Endothelial cell of umbilical vein (primary cell): ENCODE results near the gene NXPE3. TPM values are rescaled to one million over a fixed set of nuclear protein-coding genes. Genes with fewer than 3 reads are reported as not detected.

Experiments
- BruUV-seq: library from RNA; stranded (reverse); fragments of 400-500 nt; replicated peaks from 2 replicates; lab custom pipeline; 2021; lab: Mats Ljungman, UMichigan
- CTCF ChIA-PET: fragments of 300-600, 350-600 bp; sonication (Branson Sonifier 250); formaldehyde crosslinking; loops from one replicate; lab custom pipeline; 2021; ENCODE audit warnings: antibody characterized with exemption, inconsistent platforms; lab: Charles Lee
- POLR2A ChIA-PET: fragments of 300-600, 350-600 bp; sonication (Branson Sonifier 250); formaldehyde crosslinking; loops from one replicate; lab custom pipeline; 2021; ENCODE audit warnings: antibody characterized with exemption, inconsistent platforms; lab: Charles Lee
- DNase-seq: peaks from one replicate; pipeline ENCODE4 v3.0.0-alpha.2; 2011; ENCODE audit warnings: low read depth, low spot score
- FAIRE-seq: peaks from 2 replicates; lab custom pipeline; 2011; peaks lifted over from hg19 to GRCh38; lab: Jason Lieb, UNC
- H2AFZ ChIP-seq: 2 replicates; pipeline ENCODE4 v1.6.0; 2012; ENCODE audit warnings: low read depth, low read length, control low read depth, inconsistent platforms
- H3K27ac ChIP-seq: 2 replicates; pipeline ENCODE4 v1.5.1; 2011; ENCODE audit warnings: low read depth, mild to moderate bottlenecking, control low read depth, low read length, moderate library complexity; ENCODE audit not compliant: insufficient read depth
- H3K27me3 ChIP-seq, 2 experiments: 2 replicates each; pipeline versions ENCODE4 v1.6.0 to v1.6.1; 2011; ENCODE audit warnings: low read length in 2 of 2, mixed read lengths in 1 of 2; ENCODE audit not compliant: control insufficient read depth in 2 of 2, insufficient read depth in 2 of 2
- H3K36me3 ChIP-seq, 2 experiments: 2 replicates in 1 of 2; 3 replicates in 1 of 2; pipeline ENCODE4 v1.5.1; 2011; ENCODE audit warnings: low read length in 2 of 2, mild to moderate bottlenecking in 1 of 2, moderate library complexity in 1 of 2; ENCODE audit not compliant: control insufficient read depth in 2 of 2, insufficient read depth in 2 of 2; ENCODE audit errors: extremely low read depth in 1 of 2
- H3K4me1 ChIP-seq: 3 replicates; pipeline ENCODE4 v1.5.1; 2011; ENCODE audit warnings: mild to moderate bottlenecking, low read length; ENCODE audit not compliant: control insufficient read depth, insufficient read depth; ENCODE audit errors: extremely low read depth
- H3K4me2 ChIP-seq: 2 replicates; pipeline ENCODE4 v1.6.1; 2011; ENCODE audit warnings: low read length, control low read depth, mixed read lengths; ENCODE audit not compliant: insufficient read depth
- H3K4me3 ChIP-seq, 3 experiments: fragments of 200-600 bp in 1 of 3; sonication (generic), shearing (Covaris generic) in 1 of 3; replicated peaks in 1 of 3; 2 replicates each; pipeline ENCODE4 v1.5.1; 2011 to 2016; ENCODE audit warnings: control low read depth in 3 of 3, low read length in 3 of 3, mild to moderate bottlenecking in 2 of 3, inconsistent platforms in 1 of 3, low read depth in 1 of 3, moderate library complexity in 1 of 3; ENCODE audit not compliant: insufficient read depth in 1 of 3
- H3K79me2 ChIP-seq: 2 replicates; pipeline ENCODE4 v1.6.0; 2012; ENCODE audit warnings: low read length, inconsistent platforms; ENCODE audit not compliant: control insufficient read depth, insufficient read depth
- H3K9ac ChIP-seq: replicated peaks from 2 replicates; pipeline ENCODE3; 2011; ENCODE audit warnings: low read length, control low read depth; ENCODE audit not compliant: insufficient read depth; ENCODE audit errors: extremely low read depth
- H3K9me1 ChIP-seq: replicated peaks from 3 replicates; pipeline ENCODE4 v1.6.0; 2011; ENCODE audit warnings: mild to moderate bottlenecking, low read length; ENCODE audit not compliant: control insufficient read depth, insufficient read depth; ENCODE audit errors: extremely low read depth
- H3K9me3 ChIP-seq: replicated peaks from 2 replicates; pipeline ENCODE4 v1.5.1; 2012; ENCODE audit warnings: low read length, inconsistent platforms; ENCODE audit not compliant: control insufficient read depth, insufficient read depth
- H4K20me1 ChIP-seq: replicated peaks from 2 replicates; pipeline ENCODE3; 2011; ENCODE audit warnings: mild to moderate bottlenecking, low read length; ENCODE audit not compliant: control insufficient read depth, insufficient read depth; ENCODE audit errors: extremely low read depth
- CTCF ChIP-seq, 2 donors: IDR thresholded peaks; 1 replicate in 1 of 2; 2 replicates in 1 of 2; pipeline ENCODE4 v1.5.1; 2011; ENCODE audit warnings: low read length in 2 of 2, mild to moderate bottlenecking in 2 of 2, moderate library complexity in 2 of 2, control low read depth in 1 of 2, inconsistent platforms in 1 of 2, low read depth in 1 of 2; ENCODE audit not compliant: insufficient read depth in 1 of 2; ENCODE audit errors: extremely low read depth in 1 of 2
- EZH2 ChIP-seq: IDR thresholded peaks from 2 replicates; pipeline ENCODE4 v1.6.1; 2012; ENCODE audit warnings: borderline replicate concordance, low read depth, mild to moderate bottlenecking, moderate library complexity, low read length, inconsistent platforms; ENCODE audit not compliant: severe bottlenecking
- GATA2 ChIP-seq: IDR thresholded peaks from 2 replicates; pipeline ENCODE4 v1.7.0; 2011; ENCODE audit warnings: low read depth, mild to moderate bottlenecking, moderate library complexity, mixed read lengths, low read length; ENCODE audit not compliant: insufficient read length, insufficient read depth
- JUN ChIP-seq: IDR thresholded peaks from 2 replicates; pipeline ENCODE4 v1.6.1; 2011; ENCODE audit warnings: borderline replicate concordance, low read depth; ENCODE audit not compliant: insufficient read length, insufficient read depth
- MYC ChIP-seq: IDR thresholded peaks from one replicate; pipeline ENCODE4 v1.6.1; 2011; ENCODE audit warnings: mild to moderate bottlenecking, low read depth, low read length
- POLR2A ChIP-seq: IDR thresholded peaks from 2 replicates; pipeline ENCODE4 v1.6.1; 2012; ENCODE audit warnings: low read depth, mild to moderate bottlenecking, control low read depth, low read length
- POLR2AphosphoS5 ChIP-seq: IDR thresholded peaks from 2 replicates; pipeline ENCODE4 v1.6.1; 2012; ENCODE audit warnings: low read depth, mild to moderate bottlenecking, control low read depth, low read length, moderate library complexity; ENCODE audit not compliant: insufficient read depth
- dilution Hi-C: fragments of 300-500 bp; cut with MboI; formaldehyde crosslinking; loops from one replicate; pipeline ENCODE4 v1.15.0; 2019; ENCODE audit warnings: low sequenced_read_pairs; ENCODE audit not compliant: extremely low pct_ligation_motif_present
- intact Hi-C: fragments of 100-400 bp; cut with micrococcal nuclease; formaldehyde crosslinking; loops from one replicate; pipeline ENCODE4 v1.10.0; 2022
- polyA plus RNA-seq, 4 experiments: library from polyadenylated mRNA; depleted of rRNA in 3 of 4; stranded (reverse) in 3 of 4; unstranded in 1 of 4; fragments of >200 nt; gene quantifications; 2 replicates each; pipeline versions ENCODE4 v1.2.1 to v1.2.3, GENCODE V29; 2011 to 2012; ENCODE audit warnings: missing spikeins in 1 of 4
- total RNA-seq: library from RNA; stranded (reverse); gene quantifications from 2 replicates; pipeline ENCODE4 v1.2.3, GENCODE V29; 2021
- TF ChIP-seq, protein P1 (sequence below): IDR thresholded peaks from 2 replicates; pipeline ENCODE4 v1.6.1; 2011; ENCODE audit not compliant: insufficient read depth, insufficient read length

Gene NXPE3
- total and polyA plus RNA-seq, 2 donors (not counting 3 experiments of a cell fraction or from before 2014, with no cell fraction given), result 13.7 to 20.3 TPM

DNA sequence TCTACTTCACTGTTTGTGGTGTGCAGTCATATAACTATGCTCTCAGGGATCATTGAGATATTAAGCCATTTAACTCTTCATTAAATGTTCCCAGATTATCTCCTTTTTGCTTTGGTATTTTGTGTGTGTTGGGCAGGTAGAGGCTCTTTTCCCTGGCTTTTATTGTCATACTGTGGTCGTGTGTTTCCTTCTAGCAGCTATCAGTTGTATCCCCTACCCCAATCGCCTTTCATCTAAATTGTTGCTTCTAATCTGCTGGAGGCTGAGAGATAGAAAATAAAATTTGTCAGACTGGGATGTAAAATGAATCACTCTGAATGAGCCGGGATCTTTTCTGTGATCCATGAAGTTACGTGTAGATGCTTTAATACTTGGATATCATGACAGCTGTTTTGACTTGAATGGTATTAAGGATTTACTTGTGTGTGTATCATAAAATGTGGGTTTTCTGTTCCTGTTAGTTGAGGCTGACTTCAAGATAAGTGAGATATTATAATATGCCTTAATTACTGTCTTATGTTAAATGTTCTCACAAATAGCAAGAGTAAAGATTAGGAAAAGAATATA lies 79.5 kb downstream of the NXPE3 start:
- no peak overlapping the region for H3K27ac ChIP-seq
- peaks cover 25% of the 10 kb centered on the region for H3K79me2 ChIP-seq
- no peaks in the 10 kb centered on the region for H3K4me1 ChIP-seq
- H3K4me3 ChIP-seq, result no peak overlapping the region
- no peak overlapping the region for H2AFZ ChIP-seq
- H3K9me3 ChIP-seq, result no peaks in the 10 kb centered on the region
- no TSS peak for BruUV-seq
- intact Hi-C loops (no loop called here), dilution Hi-C loops (loop anchor here (25.0 kb wide), 1 partner anchor 304 kb away; no protein-coding TSS in a partner anchor)
- FAIRE-seq (no peak), DNase-seq (no peak)
- peaks cover 31 to 49% of the 10 kb centered on the region in 2 experiments for H3K36me3 ChIP-seq
- no peak for TF ChIP-seq MYC
- no peak for TF ChIP-seq CTCF (IDR thresholded peaks at IDR 0.05; ENCODE audit: extremely low read depth in 1 of 2, insufficient read depth in 1 of 2, low read depth in 1 of 2, low read length in 2 of 2)
- no peaks in the 10 kb centered on the region for H4K20me1 ChIP-seq
- no peak overlapping the region for H3K9ac ChIP-seq
- no peaks in the 10 kb centered on the region for H3K27me3 ChIP-seq
- ChIA-PET CTCF (interaction anchor here (1.3 to 3.2 kb wide), 2 partner anchors 9 to 366 kb away, joined by 3 to 13 read pairs; no protein-coding TSS in a partner anchor), POLR2A (interaction anchor here (1.7 kb wide), 1 partner anchor 9 kb away, joined by 5 read pairs; the partner anchor contains the start of gene NFKBIZ)
- H3K4me2 ChIP-seq, result no peak overlapping the region
- H3K9me1 ChIP-seq, result no peaks in the 10 kb centered on the region

- H3K9me1 ChIP-seq, result no peaks in the 10 kb centered on the region
- no peak overlapping the region for H3K4me3 ChIP-seq
- H3K27ac ChIP-seq, result no peak overlapping the region
- dilution Hi-C loops, result loop anchor here (25.0 kb wide), 1 partner anchor 302 kb away; no protein-coding TSS in a partner anchor
- CTCF ChIA-PET, result interaction anchor here (0.5 to 1.9 kb wide), 5 partner anchors 8 to 365 kb away, joined by 3 to 11 read pairs (median 3); no protein-coding TSS in a partner anchor
- no peak overlapping the region for H3K9ac ChIP-seq
- peaks cover 17% of the 10 kb centered on the region for H3K79me2 ChIP-seq
- FAIRE-seq, result no peak
- H3K36me3 ChIP-seq, result peaks cover 25 to 39% of the 10 kb centered on the region in 2 experiments
- BruUV-seq, result no TSS peak
- DNase-seq, result no peak
- no peaks in the 10 kb centered on the region for H4K20me1 ChIP-seq
- H3K27me3 ChIP-seq, result no peaks in the 10 kb centered on the region
- intact Hi-C loops, result no loop called here
- no peak for TF ChIP-seq JUN
- no peak for TF ChIP-seq POLR2AphosphoS5
- no peak for TF ChIP-seq GATA2
- no peak for TF ChIP-seq MYC
- TF ChIP-seq CTCF (IDR thresholded peaks at IDR 0.05; ENCODE audit: extremely low read depth in 1 of 2, insufficient read depth in 1 of 2, low read depth in 1 of 2, low read length in 2 of 2), result no peak
- TF ChIP-seq EZH2, result no peak
- TF ChIP-seq, protein P1, sequence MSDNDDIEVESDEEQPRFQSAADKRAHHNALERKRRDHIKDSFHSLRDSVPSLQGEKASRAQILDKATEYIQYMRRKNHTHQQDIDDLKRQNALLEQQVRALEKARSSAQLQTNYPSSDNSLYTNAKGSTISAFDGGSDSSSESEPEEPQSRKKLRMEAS, result no peak
- TF ChIP-seq POLR2A, result no peak
- POLR2A ChIA-PET, result no interaction called here
- no peak overlapping the region for H2AFZ ChIP-seq
- H3K9me3 ChIP-seq, result no peaks in the 10 kb centered on the region
- no peak overlapping the region for H3K4me2 ChIP-seq
- no peaks in the 10 kb centered on the region for H3K4me1 ChIP-seq
Observed at GRCh38 chr3:101859882-101860448, 81.0 kb downstream of the NXPE3 start.
